ENCODE measurements around the gene HNRNPLL.

DNA sequence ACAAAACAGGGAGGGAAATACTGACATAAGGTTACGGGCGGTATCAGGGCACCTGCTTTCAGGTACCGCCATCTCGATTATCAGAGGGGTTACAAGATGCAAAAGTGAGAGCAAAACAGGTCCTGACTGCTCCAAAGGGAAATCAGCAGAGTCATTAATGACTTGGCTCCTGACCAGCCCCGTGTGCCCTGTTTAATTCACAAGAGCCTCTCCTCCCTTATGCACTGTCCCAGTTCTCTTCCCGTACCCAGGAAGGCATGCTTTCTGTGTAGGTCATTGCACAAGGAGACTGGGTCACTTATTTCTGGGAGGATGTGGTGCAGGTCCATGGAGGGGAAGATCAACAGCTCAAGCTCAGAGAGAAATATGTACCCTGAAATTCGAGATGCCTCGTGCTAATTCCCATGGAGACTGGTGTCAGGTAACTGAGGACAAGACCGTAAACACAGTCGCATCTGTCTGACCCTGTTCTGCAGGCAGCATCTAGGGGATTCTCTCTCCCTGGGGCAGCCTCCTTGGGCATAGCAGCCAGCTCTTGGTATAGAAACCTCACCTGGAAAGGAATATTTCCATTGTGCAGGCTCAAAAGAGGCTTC, 79.9 kb downstream of the HNRNPLL start:
- TF ChIP-seq, protein P1, sequence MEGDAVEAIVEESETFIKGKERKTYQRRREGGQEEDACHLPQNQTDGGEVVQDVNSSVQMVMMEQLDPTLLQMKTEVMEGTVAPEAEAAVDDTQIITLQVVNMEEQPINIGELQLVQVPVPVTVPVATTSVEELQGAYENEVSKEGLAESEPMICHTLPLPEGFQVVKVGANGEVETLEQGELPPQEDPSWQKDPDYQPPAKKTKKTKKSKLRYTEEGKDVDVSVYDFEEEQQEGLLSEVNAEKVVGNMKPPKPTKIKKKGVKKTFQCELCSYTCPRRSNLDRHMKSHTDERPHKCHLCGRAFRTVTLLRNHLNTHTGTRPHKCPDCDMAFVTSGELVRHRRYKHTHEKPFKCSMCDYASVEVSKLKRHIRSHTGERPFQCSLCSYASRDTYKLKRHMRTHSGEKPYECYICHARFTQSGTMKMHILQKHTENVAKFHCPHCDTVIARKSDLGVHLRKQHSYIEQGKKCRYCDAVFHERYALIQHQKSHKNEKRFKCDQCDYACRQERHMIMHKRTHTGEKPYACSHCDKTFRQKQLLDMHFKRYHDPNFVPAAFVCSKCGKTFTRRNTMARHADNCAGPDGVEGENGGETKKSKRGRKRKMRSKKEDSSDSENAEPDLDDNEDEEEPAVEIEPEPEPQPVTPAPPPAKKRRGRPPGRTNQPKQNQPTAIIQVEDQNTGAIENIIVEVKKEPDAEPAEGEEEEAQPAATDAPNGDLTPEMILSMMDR (IDR thresholded peaks at IDR 0.05), result no peak
- TF ChIP-seq POLR2A (IDR thresholded peaks at IDR 0.05), result no peak

Measured in testis (tissue), 2 donors.